ENCODE results near the gene CFB.
"Not testable (repeated sequence)": the region's sequence is repeated elsewhere in the genome, so short reads cannot be mapped to it uniquely, and the experiment has no call there.

The CFB gene

GRCh38 chr6:31911826-31912585 lies 33.9 kb upstream of the CFB start:
- no peak for DNase-seq (ENCODE audit: low read depth in 2 of 2)

GRCh38 chr6:31915351-31915750 lies 30.5 kb upstream of the CFB start:
- DNase-seq (ENCODE audit: low read depth in 2 of 2): no peak

GRCh38 chr6:31915756-31916155 lies 30.1 kb upstream of the CFB start:
- DNase-seq (ENCODE audit: low read depth in 2 of 2): no peak

DNA sequence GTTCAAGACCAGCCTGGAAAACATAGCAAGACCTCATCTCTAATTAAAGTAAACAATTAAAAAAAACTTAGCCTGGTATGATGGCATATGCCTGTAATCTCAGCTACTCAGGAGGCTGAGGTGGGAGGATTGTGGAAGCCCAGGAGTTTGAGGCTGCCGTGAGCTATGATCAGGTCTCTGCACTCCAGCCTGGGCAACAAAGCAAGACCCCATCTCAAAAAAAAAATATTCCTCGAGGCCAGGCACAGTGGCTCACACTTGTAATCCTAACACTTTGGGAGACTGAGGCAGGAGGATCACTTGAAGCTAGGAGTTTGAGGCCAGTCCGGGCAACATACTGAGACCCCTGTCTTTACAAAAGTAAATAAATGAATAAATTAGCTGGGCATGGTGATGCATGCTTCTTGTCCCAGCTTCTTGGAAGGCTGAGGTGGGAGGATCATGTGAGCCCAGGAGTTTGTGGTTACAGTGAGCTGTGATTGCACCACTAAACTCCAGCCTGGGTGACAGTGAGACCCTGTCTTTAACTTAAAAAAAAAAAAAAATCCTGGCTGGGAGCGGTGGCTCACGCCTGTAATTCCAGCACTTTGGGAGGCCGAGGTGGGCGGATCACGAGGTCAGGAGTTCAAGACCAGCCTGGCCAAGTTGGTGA lies 27.7 kb upstream of the CFB start:
- no peak for DNase-seq (ENCODE audit: low read depth in 2 of 2)

DNA sequence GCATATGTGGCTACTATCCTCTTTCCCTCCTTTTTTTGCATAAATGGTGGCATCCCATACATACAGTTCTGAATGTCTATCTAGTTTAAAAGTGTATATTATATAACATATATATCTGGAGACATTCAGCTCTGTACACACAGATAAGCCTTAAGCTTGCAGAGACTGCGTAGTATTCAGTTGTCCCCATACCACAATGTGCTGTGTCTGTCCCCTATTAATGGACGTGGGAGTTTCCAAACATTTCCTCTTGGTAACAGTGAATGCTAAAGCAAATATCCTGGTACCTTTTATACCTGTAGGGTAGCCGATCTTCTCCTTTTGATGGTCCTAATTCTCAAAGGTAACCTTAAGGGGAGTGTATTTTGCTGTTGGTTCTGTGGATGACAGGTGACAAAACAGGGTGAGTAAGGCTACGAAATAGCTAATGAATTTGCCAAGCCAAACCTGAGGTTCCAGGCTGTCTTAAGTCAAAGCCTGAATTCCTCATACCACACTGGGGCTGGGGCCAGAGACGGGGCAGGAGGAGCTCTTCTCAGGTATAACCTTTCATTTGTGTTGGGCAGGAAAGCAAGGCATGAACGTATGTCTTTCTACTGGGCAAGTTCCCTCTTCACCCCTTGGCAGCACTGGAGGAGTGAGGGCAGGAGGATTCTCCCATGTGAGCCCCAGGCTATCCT lies 26.1 kb upstream of the CFB start:
- DNase-seq (ENCODE audit: low read depth in 2 of 2): no peak

- no peak for DNase-seq (ENCODE audit: low read depth in 2 of 2)
Observed at GRCh38 chr6:31920811-31921210, 25.1 kb upstream of the CFB start.

DNA sequence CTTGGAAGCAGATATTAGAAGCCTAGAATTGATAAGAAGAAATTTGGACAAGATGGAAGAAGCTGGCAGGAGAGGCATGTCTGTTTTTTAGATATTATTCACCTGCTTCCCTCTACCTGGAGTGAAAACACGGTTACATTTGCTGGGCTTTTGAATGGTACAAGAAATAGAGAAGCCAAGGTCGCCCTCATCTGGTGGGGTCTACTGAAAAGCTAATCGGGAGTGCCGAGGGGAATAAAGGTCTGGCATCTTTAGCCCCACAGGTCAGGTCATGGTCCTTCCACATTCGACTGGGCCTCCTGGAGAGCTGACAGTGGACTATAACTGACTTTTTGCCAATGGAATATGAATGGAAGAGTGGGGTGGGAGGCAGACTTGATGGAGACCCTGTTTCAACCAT lies 23.0 kb upstream of the CFB start:
- no peak for DNase-seq (ENCODE audit: low read depth in 2 of 2)

DNA sequence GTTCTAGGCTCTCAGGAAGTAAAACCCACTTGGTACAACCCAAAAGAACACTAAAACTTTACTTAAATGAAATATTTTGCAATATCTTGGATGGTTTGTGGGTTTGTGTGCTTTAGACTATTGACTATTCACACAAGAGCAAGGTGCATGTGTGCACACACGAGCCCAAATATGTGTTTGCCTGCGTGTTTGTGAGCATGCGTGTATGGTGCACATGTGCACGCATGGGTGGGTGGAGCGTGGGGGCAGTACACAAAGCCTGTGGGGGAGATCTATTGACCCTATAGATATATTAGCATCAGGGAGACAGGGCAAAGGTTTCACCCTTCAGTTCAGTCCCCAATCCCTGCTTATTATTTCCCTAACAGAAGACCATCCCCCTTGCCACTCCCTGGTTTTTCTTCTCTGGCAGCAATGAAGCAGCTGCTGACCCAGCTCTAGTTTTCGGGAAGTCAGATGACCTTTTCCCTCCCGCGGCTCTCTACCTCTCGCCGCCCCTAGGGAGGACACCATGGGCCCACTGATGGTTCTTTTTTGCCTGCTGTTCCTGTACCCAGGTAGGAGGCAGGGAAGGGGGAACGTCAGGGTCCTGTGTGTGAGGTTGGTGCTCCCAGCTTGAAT lies 18.5 kb upstream of the CFB start, which contains the start of gene C2:
TSS of gene C2 (plus strand) at position 476 of the 621 bp plus-strand sequence. CDS start at position 512, 36 bp downstream.
- DNase-seq (ENCODE audit: low read depth in 2 of 2): no peak

- DNase-seq (ENCODE audit: low read depth in 2 of 2): no peak
Observed at GRCh38 chr6:31927863-31928671, 17.8 kb upstream of the CFB start.

DNA sequence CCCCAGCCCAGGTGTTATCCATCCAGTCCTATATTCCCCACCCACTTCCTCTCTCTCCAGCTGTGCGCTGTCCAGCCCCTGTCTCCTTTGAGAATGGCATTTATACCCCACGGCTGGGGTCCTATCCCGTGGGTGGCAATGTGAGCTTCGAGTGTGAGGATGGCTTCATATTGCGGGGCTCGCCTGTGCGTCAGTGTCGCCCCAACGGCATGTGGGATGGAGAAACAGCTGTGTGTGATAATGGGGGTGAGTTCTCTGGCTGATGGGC lies 17.3 kb upstream of the CFB start:
- DNase-seq (ENCODE audit: low read depth in 2 of 2): no peak

- no peak for DNase-seq (ENCODE audit: low read depth in 2 of 2)
Observed at GRCh38 chr6:31930962-31931361, 14.9 kb upstream of the CFB start.

DNA sequence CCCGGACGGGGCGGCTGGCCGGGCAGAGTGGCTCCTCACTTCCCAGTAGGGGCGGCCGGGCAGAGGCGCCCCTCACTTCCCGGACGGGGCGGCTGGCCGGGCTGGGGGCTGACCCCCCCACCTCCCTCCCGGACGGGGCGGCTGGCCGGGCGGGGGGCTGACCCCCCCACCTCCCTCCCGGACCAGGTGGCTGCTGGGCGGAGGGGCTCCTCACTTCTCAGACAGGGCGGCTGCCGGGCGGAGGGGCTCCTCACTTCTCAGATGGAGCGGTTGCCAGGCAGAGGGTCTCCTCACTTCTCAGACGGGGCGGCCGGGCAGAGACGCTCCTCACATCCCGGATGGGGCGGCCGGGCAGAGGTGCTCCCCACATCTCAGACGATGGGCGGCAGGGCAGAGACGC lies 13.8 kb upstream of the CFB start:
- not testable (repeated sequence) for DNase-seq (ENCODE audit: low read depth in 2 of 2)

DNA sequence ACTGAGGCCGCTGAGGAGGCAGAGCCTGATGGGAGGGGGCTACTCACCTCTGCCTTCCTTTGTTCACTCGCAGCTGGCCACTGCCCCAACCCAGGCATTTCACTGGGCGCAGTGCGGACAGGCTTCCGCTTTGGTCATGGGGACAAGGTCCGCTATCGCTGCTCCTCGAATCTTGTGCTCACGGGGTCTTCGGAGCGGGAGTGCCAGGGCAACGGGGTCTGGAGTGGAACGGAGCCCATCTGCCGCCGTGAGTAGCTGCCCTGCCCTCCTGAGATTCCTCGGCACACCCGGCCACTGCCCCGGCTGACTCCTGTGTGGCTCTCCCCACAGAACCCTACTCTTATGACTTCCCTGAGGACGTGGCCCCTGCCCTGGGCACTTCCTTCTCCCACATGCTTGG lies 12.4 kb upstream of the CFB start:
- DNase-seq (ENCODE audit: low read depth in 2 of 2): no peak

DNA sequence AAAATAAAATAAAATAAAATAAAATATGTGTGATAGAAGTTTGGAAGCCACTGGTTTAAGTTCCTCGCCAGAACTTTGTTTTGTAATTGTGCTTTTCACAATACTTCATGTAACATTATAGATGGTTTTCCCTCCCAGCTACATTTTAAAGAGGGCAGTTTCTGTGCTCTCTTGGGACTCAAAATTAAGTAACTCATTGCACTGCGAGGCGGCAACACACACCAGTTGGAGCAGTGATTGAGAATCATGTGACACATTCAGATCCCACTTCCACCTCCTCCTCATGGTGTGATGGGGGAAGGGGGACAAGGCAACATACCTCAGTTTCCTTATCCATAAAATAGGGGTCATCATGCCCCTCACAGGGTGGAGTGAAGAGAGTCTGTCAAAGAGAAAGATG lies 10.9 kb upstream of the CFB start:
- no peak for DNase-seq (ENCODE audit: low read depth in 2 of 2)

DNA sequence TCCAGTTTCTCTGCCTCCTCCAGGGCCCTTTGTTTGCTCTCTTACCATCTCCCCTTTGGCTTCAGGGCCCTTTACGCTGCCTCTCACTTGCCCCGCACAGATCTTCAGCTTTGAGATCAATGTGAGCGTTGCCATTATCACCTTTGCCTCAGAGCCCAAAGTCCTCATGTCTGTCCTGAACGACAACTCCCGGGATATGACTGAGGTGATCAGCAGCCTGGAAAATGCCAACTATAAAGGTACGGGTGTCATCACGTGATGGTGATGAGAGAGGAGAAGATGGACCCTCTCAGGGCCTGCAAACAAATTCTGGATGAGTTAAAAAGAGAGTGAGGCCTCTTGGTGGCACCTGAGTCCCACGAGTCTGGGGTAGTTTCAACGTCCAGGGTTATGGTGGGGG lies 10.1 kb upstream of the CFB start:
- no peak for DNase-seq (ENCODE audit: low read depth in 2 of 2)

DNA sequence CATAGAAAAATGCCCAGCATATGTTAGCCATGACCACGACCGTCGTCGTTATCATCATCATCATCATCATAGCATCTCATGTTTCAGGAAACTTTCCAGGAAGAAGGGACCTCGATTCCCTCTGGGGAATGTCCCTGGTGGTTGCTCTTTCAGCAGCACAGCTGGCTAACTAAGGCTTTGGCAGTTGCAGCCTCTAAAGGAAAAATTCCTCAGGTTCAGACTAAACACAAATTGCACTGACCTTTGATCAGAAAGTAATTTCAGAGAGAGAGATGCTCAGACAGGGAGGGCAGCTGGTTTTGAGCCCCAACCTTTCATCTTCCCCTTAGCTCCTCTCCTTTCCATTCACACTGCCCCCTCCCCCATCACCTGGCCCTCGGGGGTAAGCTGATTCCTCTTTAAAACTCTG lies 5.6 kb upstream of the CFB start:
- DNase-seq (ENCODE audit: low read depth in 2 of 2): no peak

GRCh38 chr6:31943742-31944141 lies 2.2 kb upstream of the CFB start:
- no peak for DNase-seq (ENCODE audit: low read depth in 2 of 2)

- no peak for DNase-seq (ENCODE audit: low read depth in 2 of 2)
Observed at GRCh38 chr6:31945154-31945506, 765 bp upstream of the CFB start.

DNA sequence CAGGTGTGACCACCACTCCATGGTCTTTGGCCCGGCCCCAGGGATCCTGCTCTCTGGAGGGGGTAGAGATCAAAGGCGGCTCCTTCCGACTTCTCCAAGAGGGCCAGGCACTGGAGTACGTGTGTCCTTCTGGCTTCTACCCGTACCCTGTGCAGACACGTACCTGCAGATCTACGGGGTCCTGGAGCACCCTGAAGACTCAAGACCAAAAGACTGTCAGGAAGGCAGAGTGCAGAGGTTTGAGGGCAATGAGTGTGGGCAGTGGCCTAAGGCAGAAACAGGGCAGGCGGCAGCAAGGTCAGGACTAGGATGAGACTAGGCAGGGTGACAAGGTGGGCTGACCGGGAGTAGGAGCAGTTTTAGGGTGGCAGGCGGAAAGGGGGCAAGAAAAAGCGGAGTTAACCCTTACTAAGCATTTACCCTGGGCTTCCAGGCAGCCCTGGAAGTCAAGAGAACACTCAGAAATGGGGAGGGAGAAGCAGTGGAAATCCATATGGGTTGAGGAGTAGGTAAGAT lies 533 bp downstream of the CFB start:
- no peak for DNase-seq (ENCODE audit: low read depth in 2 of 2)

DNA sequence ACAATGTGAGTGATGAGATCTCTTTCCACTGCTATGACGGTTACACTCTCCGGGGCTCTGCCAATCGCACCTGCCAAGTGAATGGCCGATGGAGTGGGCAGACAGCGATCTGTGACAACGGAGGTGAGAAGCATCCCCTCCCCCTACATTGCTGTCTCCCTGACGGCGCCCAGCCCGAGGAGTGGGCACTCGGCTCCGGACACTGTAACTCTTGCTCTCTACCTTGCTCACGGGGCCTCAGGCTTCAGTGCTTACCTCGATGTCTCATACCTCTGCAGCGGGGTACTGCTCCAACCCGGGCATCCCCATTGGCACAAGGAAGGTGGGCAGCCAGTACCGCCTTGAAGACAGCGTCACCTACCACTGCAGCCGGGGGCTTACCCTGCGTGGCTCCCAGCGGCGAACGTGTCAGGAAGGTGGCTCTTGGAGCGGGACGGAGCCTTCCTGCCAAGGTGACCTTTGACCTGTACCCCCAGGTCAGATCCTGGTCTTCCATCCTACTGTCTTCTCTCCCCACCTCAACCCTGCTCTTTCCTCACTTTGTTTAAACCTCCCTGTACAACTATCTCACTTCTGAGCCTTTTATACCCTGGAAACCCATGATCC lies 1.3 kb downstream of the CFB start:
- no peak for DNase-seq (ENCODE audit: low read depth in 2 of 2)

GRCh38 chr6:31947864-31948263 lies 2.0 kb downstream of the CFB start:
- no peak for DNase-seq (ENCODE audit: low read depth in 2 of 2)
